GM21737 (cell line): ENCODE results near the gene NTMT1.

Experiments
- ATAC-seq: cut with Tn5 transposase; IDR thresholded peaks from one replicate; pipeline ENCODE4 v1.9.1; 2021; ENCODE audit warnings: mild to moderate bottlenecking, moderate library complexity; ENCODE audit not compliant: unreplicated experiment

The NTMT1 gene

GRCh38 chr9:129673602-129674001 lies 47.6 kb downstream of the NTMT1 start:
- ATAC-seq, result no peak

GRCh38 chr9:129674229-129674628 lies 48.3 kb downstream of the NTMT1 start:
- no peak for ATAC-seq

GRCh38 chr9:129675620-129676019 lies 49.7 kb downstream of the NTMT1 start:
- no peak for ATAC-seq

- no peak for ATAC-seq
These were observed 50.3 kb downstream of the NTMT1 start for GRCh38 chr9:129676287-129676686.

GRCh38 chr9:129676975-129677374 lies 51.0 kb downstream of the NTMT1 start:
- ATAC-seq, result no peak

GRCh38 chr9:129677456-129677855 lies 51.5 kb downstream of the NTMT1 start:
- no peak for ATAC-seq

- no peak for ATAC-seq
These were observed 52.9 kb downstream of the NTMT1 start for GRCh38 chr9:129678844-129679243.

- ATAC-seq, result no peak
These were observed 53.6 kb downstream of the NTMT1 start for GRCh38 chr9:129679537-129679936.

GRCh38 chr9:129681924-129682323 lies 56.0 kb downstream of the NTMT1 start:
- ATAC-seq, result no peak

GRCh38 chr9:129682381-129682780 lies 56.4 kb downstream of the NTMT1 start:
- no peak for ATAC-seq

- ATAC-seq, result no peak
These were observed 59.4 kb downstream of the NTMT1 start for GRCh38 chr9:129685220-129685932.
